GM19324 (cell line): ENCODE data around the gene NLGN4Y.

ENCODE experiments used
- ATAC-seq: cut with Tn5 transposase; IDR thresholded peaks from one replicate; pipeline ENCODE4 v1.9.1; 2021; ENCODE audit warnings: mild to moderate bottlenecking, moderate library complexity; ENCODE audit not compliant: unreplicated experiment, low FRiP score

Gene NLGN4Y

DNA sequence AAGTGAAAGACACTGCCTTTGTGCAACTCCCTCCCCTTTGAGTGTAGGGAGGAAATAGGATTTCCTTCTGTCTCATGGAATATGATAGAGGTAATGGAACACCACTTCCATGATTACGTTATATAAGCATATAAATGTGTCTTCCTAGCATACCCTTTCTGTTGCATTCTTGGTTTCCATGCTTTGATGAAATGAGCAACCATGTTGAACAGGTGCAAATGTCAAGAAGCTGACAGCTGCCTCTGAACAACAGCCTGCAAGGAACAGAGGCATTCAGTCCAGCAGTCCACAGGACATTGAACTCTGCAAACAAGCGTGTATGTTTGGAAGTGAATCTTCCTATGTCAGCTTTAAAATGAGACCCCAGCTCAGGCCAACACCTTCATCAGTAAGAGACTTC, 117.5 kb downstream of the NLGN4Y start:
- ATAC-seq = no peak

DNA sequence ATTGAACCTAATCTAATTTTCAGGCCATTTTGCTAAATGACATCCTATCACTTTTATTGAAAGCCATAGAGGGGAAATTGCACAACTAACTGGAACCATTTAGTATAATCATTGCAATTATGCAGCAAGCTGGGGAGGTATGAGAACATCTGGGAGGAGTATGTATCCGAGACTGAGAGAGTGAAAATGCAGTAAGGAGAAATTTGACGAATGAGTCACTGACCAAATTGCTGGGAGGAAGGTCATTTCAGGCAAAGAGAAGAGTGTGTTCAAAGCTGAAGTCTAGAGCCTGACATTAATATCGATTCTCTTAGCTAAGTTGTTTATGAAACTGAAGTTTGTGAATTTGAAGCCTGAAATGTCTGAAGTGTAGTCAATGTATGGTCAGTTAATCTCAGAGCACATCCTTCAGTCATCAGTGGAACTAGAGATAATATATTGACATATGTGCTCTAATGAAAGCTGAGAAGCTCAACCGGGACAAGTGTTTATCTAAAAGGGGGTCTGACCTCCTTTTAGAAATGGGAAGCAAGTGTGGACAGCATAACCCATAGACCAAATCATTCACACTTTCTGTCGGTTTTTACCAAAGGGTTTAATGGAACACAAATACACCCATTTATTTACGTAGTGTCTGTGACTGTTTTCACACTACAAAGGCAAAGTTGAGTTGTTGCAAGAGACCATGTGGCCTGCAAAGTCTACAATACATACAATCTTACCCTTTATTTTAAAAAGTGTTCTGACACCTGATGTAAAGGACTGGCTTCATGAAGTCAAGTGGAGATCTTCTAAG, 120.0 kb downstream of the NLGN4Y start:
- no peak for ATAC-seq

DNA sequence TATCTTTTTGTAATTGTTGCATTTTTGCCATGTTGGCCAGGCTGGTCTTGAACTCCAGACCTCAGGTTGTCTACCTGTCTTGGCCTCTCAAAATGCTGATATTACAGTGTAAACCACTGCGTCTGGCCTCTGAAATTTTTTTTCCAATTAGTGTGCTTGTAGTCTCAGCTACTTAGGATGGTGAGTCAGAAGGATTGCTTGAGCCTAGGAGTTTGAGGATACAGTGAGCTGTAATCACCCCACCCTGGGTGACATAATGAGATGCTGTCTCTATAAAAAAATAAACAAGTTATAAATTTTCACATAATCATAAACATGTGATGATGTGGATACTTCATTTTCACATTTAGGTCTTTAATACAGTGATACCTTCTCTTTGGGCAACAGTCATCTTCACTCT, 154.9 kb downstream of the NLGN4Y start:
- ATAC-seq = no peak

DNA sequence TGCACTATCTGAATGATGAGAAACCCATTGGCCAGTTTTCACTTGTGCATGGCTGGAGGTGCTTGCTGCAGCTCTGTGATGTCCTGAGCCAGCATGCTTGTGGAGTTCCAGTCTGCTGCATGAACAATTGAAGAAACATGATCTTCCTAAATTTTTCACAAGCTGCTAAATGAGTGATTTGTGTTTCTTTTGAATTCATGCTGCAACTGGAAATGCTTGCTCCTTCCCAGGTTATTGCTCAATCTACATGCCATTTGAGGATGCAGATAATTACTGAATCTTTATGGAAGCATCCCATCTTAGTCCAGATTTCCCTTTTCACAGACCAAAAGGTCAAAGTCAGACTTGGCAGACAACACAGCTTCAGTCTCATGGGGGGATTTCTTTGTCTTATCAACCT, 170.2 kb downstream of the NLGN4Y start:
- no peak for ATAC-seq

DNA sequence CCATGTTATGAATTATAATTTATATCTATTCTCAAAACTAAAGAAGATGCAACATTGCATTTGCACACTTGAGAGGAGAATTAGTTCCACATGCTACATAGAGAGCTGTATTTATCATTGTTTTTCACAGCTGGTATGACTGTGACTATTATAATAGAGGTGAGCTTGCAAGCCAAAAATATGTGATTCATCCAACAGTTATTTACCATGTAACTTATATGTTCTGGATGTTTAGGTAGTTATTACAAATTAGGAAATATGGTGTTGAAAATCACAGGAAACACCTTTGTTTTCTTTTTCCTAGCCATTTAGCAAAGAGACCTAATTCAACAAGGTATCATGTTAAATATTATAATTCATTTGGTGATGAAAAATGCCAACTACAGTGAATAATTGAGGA, 183.8 kb downstream of the NLGN4Y start:
- ATAC-seq = no peak

DNA sequence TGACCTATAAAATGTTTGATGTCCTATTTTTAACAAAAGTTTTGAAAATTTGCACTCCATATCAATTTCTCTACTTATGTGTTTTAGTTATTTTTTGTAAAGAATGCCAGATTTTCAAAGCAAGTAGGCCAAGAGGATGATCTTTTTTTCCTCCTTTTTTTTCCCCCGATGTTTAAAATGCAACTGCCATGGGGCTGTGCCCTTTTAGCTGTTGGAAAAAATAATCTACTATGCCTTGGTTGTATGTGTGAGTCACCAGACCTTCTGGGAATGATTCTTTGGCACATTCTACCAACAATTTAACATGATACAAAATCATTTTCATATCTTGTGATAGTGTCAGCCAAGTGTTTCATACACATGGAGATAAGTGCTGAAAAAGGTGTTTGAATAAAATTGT, 217.3 kb downstream of the NLGN4Y start:
- no peak for ATAC-seq

DNA sequence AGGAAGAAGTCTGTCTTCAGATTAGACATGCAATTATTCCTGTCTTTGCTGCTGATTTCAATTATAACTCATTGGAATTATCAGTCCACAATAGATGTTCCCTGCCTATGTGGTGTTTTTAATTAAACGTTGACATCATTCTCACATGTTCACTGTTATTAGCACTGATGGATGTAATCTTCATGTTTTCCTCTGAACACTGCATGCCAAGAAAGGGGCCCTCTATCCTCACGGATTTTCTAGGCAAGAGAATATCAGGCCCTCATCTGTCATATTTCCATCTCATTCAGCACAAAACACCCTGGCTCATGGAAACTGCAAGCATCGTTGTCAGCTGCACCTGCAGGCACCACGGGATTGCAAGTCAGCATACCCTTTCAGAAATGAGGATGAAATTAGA, 224.0 kb downstream of the NLGN4Y start:
- no peak for ATAC-seq

DNA sequence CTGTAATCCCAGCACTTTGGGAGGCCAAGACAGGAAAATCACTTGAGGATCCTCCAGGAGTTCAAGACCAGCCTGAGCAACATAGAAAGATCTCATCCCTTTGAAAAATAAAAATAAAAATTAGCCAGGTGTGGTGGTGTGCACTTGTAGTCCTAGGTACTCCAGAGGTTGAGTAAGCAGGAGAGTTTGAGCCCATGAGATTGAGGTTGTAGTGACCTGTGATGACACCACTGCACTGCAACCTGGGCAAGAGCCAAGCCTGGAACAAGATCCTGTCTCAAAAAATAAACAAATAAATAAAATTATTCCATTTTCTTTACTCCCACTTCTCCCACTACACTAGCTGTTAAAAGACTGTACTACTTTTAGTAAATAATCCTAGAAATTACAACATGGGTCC, 231.2 kb downstream of the NLGN4Y start:
- no peak for ATAC-seq

DNA sequence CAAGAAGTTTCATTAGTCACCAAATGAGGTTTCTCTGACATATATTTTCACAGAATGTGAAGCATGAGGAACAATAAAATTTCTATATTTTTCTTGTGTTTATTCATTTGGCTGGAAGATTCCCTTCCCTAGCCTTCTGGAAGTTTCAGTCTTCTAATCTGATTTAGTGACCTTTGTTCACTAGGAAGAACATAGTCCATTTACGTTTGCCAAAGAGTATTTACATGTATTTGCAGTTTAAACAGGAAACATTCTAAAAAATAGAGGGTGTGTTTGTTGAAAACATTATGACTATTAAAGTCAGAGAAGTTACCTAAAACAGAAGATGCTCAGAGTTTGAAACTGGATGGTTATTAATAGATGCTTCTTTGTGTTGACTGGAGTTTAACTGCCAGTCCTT, 238.6 kb downstream of the NLGN4Y start:
- no peak for ATAC-seq

DNA sequence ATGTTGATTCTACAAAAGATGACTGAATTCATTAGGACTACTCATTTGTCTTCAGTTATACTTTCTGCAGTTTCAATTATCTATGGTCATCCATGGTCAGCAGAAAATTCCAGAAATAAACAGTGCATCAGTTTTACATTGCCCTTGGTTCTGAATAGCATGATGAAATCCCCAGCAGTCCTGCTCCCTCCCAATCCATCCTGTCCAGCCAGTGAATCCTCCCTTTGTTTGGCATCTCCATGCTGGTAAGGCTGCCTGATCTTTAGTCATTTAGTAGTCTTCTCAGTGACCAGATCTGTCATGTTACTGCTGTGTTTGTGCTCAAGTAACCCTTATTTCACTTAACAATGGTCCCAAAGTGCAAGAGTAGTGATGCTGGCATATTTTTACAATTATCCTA, 239.3 kb downstream of the NLGN4Y start:
- no peak for ATAC-seq

DNA sequence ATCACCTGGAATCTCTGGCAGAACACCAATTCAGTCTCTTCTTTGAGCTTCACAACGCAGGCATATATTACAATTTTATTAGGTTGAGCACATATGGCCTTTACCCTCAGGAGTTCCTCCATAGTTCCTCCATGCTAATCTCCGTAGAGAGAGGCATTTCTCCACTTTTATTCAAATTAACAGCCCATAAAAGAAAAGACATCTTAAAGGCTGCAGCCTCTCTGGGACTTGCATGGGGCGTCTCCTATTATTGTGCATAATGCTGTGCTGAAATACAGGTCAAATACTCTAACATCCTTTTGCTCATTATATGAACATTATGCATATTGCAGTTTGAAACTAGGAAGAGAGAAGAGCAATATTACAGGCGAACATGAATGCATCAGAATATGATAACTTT, 253.9 kb downstream of the NLGN4Y start:
- ATAC-seq = no peak

DNA sequence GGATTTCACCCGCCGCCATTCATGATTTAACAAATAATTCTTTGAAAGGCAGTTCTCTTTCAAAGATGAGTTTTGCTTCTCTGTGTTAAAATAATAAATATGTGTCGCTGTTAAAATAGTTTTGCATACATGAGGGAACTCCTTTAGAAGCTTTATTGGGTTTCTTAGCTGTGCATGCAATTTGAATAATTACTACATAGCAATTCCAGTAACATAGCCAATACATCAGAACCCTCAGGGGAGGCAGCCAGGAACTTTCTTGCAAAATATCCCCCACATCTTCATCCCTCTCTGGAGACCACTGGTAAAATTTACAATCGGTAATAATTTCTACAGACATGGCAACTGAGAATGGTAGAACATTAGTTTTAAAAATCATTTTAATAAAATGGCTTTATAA, 268.8 kb downstream of the NLGN4Y start:
- ATAC-seq = no peak

DNA sequence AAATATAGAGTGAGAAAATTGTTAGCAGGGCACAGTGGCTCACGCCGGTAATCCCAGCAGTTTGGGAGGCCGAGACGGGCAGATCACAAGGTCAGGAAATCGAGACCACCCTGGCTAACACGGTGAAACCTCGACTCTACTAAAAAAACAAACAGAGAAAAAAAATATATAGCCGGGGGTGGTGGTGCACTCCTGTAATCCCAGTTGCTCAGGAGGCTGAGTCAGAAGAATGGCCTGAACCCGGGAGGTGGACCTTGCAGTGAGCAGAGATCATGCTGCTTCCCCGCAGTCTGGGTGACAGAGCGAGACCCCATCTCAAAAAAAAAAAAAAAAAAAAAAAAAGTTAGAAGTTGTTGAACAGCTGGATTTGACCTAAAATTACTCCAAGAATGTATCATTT, 269.3 kb downstream of the NLGN4Y start:
- no peak for ATAC-seq

DNA sequence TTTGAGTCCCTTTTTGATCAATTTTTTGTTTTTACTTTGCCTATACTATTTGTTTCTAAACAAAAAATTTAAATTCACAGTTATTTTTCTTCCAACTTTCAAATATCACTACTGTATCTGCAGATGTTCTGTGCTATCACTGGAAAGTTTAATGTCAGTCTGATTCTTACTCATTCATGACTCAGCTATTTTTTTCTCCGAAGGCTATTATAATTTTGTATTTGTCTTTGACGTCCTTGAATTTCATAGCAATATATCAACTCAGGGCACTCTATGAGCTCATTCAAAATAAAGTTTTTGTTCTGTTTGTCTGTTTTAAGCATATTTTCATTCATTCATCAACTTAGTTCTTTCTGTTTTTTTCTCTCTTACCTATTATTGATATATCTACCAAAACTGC, 273.7 kb downstream of the NLGN4Y start:
- ATAC-seq = no peak

DNA sequence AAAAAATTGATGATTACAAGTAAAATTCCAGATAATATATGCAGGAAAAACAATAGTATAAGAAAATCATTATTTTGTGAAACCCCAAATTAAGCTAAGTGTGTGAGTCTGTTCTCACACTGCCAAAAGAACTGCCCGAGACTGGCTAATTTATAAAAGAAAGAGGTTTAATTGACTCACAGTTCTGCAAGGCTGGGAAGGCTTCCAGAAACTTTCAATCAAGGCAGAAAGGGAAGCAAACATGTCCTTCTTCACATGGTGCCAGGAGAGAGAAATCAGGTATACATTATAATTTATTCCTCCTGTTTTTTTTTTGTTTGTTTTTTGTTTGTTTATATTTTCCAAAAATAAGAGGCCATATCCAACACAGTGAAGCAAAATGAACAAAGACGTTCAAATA, 276.8 kb downstream of the NLGN4Y start:
- ATAC-seq = no peak

DNA sequence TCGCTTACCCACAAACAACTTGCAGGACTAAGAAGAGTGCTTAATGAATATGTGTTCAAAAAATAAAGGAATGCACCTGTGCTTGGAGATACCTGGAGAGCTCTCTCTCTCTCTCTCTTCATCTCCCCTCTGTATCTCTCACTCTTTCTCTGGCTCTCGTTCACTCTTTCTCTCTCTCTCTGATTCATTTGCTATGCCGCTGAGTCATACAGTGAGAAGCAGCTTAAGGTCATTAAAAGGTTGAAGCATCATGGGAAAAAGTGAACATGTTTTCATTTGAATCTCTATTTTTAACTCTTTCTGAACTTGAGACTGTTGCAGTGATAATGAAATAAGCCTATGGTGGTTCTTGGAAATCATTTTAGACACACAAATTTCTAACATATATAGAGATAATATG, 277.8 kb downstream of the NLGN4Y start:
- ATAC-seq = no peak

DNA sequence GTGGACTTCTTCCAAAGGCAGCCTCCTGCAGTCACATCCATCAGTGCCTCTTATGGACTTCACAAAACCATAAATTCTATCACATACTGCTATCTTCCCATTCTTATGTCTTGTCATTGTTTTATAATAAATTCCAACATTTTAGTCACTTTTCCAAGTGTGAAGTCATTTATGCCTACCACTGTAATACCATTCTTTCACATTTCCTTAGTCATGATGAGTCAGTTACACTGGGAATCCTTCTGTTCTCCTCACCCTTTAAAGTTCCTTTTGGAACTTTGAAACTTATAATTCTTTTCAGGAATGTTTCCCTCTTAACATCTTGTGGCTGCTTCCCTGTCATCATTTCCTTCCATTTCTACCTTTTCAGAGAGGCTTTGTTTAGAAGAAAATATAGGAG, 279.7 kb downstream of the NLGN4Y start:
- ATAC-seq = no peak

DNA sequence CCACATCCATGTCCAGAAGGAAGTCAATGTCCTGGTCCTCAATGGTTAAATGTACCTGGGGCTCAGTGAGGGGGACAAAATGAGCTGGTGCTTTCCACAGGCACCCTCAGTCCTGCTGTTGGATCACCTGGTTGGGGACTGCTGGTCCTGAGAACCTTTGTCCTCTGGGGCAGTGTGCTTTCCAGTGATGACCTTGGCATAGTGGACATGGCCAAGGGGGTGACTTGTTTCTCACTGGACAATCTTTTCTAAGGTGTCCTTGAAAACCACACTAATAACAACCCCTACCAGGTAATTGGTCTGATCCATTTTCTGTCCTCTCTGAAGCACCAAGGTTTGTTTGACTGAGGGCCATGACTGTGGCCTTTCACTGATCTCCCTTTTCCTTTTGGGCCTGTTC, 294.1 kb downstream of the NLGN4Y start:
- no peak for ATAC-seq

DNA sequence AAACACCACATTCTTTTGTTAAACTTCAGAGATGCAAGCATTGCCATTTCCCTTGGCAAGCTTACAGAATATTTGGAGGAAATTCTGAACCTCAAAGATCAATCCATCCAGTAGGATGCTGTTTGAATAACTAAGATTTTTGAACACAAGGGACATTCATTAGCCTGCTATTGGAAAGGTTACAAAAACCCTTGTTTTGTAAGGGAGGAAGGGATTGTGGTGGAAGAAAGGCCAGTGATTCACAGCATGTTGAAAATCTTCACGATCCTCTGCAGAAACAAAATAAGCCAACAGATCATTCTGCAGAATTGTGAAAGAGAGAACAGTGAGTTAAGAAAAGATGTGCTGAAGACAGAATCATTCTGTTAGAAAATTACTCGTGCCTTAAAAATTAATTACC, 297.9 kb downstream of the NLGN4Y start:
- no peak for ATAC-seq

DNA sequence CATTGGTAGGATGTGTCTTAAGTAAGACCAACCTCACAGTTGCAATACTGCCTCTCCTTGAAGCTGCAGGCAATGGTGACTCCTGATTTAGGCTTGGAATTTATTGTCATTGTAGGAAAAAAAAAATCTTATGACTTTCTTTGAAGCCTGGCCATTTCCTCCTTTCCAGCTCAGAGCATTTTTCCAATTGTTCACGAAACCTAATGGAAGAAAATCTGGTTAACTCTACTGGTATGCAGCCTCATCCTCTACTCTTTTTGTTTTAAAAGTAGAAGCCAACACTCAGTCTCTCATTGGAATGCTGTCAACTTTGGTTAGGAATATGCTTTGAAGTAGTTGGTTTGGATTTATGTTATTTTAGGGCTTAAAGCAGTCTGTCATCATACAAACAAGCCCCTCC, 298.6 kb downstream of the NLGN4Y start:
- no peak for ATAC-seq

DNA sequence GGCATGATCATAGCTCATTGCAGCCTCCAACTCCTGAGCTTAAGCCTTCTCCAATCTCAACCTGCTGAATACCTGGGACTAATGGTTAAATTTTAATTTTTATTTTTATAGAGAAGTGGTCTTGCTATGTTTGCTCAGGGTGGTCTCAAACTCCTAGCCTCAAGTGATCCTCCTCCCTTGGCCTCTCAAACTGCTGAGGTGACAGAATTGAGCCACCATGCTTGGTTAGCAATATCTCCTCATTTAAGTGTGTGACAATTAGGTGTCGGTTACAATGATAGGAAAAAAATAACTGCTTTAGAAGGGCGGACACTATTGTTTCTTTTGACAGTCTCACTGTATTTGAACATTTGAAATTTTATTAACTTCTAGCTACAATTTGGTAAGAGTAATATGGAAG, 300.3 kb downstream of the NLGN4Y start:
- ATAC-seq = no peak

DNA sequence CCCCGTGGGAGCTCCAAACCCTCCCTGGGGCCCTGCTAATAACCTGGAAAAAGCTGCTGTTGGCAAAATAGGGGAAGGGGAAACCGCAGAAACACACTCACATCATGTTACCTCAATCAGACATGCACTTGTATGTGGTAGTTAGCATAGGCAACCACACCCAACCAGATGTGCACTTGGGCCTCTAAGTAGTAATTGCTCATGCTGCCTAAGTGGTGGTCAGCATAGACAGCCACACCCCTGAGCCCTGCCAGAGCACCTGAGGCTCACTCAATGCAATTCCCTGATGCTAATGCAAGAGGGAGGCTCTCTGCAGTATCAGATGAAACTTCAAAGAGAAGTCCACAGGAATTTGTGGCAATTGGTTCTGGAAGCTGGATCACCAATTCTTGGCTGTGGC, 301.4 kb downstream of the NLGN4Y start:
- no peak for ATAC-seq

DNA sequence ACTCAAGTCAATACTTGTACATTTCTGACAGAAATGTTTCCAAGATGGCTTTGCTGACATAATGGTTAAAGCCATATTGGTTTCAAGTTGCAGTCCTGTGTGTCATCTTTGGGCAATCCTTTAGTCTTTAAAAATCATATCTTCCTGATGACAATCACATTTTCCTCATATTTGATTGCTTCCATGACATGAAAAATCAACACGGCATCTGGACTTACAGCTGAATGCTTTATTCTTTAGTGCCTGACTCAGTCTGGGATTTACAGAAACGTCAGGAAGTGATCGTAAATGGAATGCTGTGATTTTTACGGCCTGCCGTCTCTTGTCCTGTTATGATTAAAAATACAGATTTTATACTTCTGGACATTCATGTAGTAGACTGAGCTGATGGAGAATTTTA, 304.2 kb downstream of the NLGN4Y start:
- ATAC-seq = no peak
